ENCODE measurements around the gene PPARD.

Gene PPARD

GRCh38 chr6:35297601-35298481 lies 44.5 kb upstream of the PPARD start, which contains the start of gene DEF6:
DEF6 (plus strand) TSS chr6:35297818; CDS start chr6:35297857, 39 bp downstream.
- peak within 1 kb of the TSS; percentile 94 for H3K27ac ChIP-seq (replicated peaks)
- H3K27me3 ChIP-seq (ENCODE audit: insufficient read depth, poor library complexity, severe bottlenecking) = no peaks in the 10 kb centered on the region
- peak within 1 kb of the TSS; percentile 69 for H3K4me3 ChIP-seq (replicated peaks; ENCODE audit: insufficient read depth, low read length)
- peak; percentile 90 to 96 for DNase-seq (ENCODE audit: low read depth in 1 of 2, low spot score in 1 of 2)
- TF ChIP-seq REST (IDR thresholded peaks at IDR 0.05; ENCODE audit: insufficient replicate concordance, low read depth) (no peak), SPI1 (IDR thresholded peaks at IDR 0.05; ENCODE audit: borderline replicate concordance, low read depth) (peak; percentile 67; the same call in 1 of the 2 replicates), POLR2AphosphoS5 (IDR thresholded peaks at IDR 0.05; ENCODE audit: low read depth) (no peak; the same call in 1 of the 2 replicates), GABPA (IDR thresholded peaks at IDR 0.05; ENCODE audit: low read depth) (no peak), CTCF (IDR thresholded peaks at IDR 0.05; ENCODE audit: insufficient read depth, low read length) (peak; percentile 92)

GRCh38 chr6:35298625-35299140 lies 43.7 kb upstream of the PPARD start:
- TF ChIP-seq CTCF (IDR thresholded peaks at IDR 0.05; ENCODE audit: insufficient read depth, low read length) = no peak
- Histone ChIP-seq H3K27me3 (ENCODE audit: insufficient read depth, poor library complexity, severe bottlenecking) (no peaks in the 10 kb centered on the region), H3K4me3 (replicated peaks; ENCODE audit: insufficient read depth, low read length) (peak overlapping the region; percentile 69), H3K27ac (replicated peaks) (peak overlapping the region; percentile 94)
- DNase-seq (ENCODE audit: low read depth in 1 of 2, low spot score in 1 of 2) = peak in 1 of 2 experiments; percentile 44

- TF ChIP-seq GABPA (IDR thresholded peaks at IDR 0.05; ENCODE audit: low read depth) (no peak), SPI1 (IDR thresholded peaks at IDR 0.05; ENCODE audit: borderline replicate concordance, low read depth) (peak; percentile 92), REST (IDR thresholded peaks at IDR 0.05; ENCODE audit: insufficient replicate concordance, low read depth) (no peak), CTCF (IDR thresholded peaks at IDR 0.05; ENCODE audit: insufficient read depth, low read length) (no peak), POLR2AphosphoS5 (IDR thresholded peaks at IDR 0.05; ENCODE audit: low read depth) (no peak; the same call in 1 of the 2 replicates)
- Histone ChIP-seq H3K27me3 (ENCODE audit: insufficient read depth, poor library complexity, severe bottlenecking) (no peaks in the 10 kb centered on the region), H3K27ac (replicated peaks) (peak overlapping the region; percentile 94), H3K4me3 (replicated peaks; ENCODE audit: insufficient read depth, low read length) (peak overlapping the region; percentile 69)
- DNase-seq (ENCODE audit: low read depth in 1 of 2, low spot score in 1 of 2) = peak; percentile 58 to 92
Observed at GRCh38 chr6:35299674-35300073, 42.7 kb upstream of the PPARD start.

Data from HL-60 (cell line).